Psoas muscle (tissue), 8 donors: ENCODE measurements around the gene AUTS2. TPM values are rescaled to one million over a fixed set of nuclear protein-coding genes. Genes with fewer than 3 reads are reported as not detected.

Experiments used
- ATAC-seq, 4 donors: fragments of 200-7000 bp; cut with Tn5 transposase; one replicate each; pipeline ENCODE4 v1.9.1; 2020; ENCODE audit warnings: moderate library complexity in 3 of 4, mild to moderate bottlenecking in 2 of 4
- DNase-seq, 2 donors: peaks; one replicate each; pipeline ENCODE4 v3.0.0-alpha.2; 2020
- H3K27ac ChIP-seq: fragments of 200-600 bp; one replicate; pipeline ENCODE4 v1.8.0; 2022
- H3K27me3 ChIP-seq, 3 donors: fragments of 200-600 bp in 1 of 3; one replicate each; pipeline versions ENCODE4 v1.6.1 to v1.8.0; 2013 to 2022; ENCODE audit warnings: low read length in 2 of 3, mild to moderate bottlenecking in 2 of 3, moderate library complexity in 1 of 3; ENCODE audit not compliant: insufficient read depth in 3 of 3
- H3K36me3 ChIP-seq, 2 donors: fragments of 200-600 bp in 1 of 2; one replicate each; pipeline versions ENCODE4 v1.6.1 to v1.8.0; 2013 to 2022; ENCODE audit warnings: low read depth in 1 of 2, mild to moderate bottlenecking in 1 of 2, moderate library complexity in 1 of 2; ENCODE audit not compliant: insufficient read depth in 1 of 2
- H3K4me1 ChIP-seq: fragments of 200-600 bp; one replicate; pipeline ENCODE4 v1.8.0; 2022
- H3K4me3 ChIP-seq: fragments of 200-600 bp; one replicate; pipeline ENCODE4 v1.8.0; 2022; ENCODE audit warnings: mild to moderate bottlenecking
- H3K9me3 ChIP-seq: fragments of 200-600 bp; one replicate; pipeline ENCODE4 v1.8.0; 2022
- WGBS, 3 donors: extraction: QIAGEN DNeasy Blood & Tissue Kit; methylation state at CpG; one replicate each; pipeline versions ENCODE4 v1.1.6 to v1.1.7; 2013; 5-methylcytosine and 5-hydroxymethylcytosine counted together
- intact Hi-C, 2 donors: fragments of 100-400 bp; cut with DNase I; formaldehyde crosslinking; loops; one replicate each; pipeline versions ENCODE4 v1.11.0 to v1.14.2; 2022
- polyA plus RNA-seq, 3 donors: library from polyadenylated mRNA; stranded (reverse); fragments of 200-250 nt; gene quantifications; one replicate each; pipeline ENCODE4 v1.2.3, GENCODE V29; 2013
- total RNA-seq, 4 donors: library from RNA; stranded (reverse); fragmentation: NEBNext Ultra II Directional in 2 of 4; extraction: Animal tissue kit (Norgen Biotek cat#: 25700) in 2 of 4; gene quantifications; one replicate each; pipeline versions ENCODE4 v1.2.1 to v1.2.4, GENCODE V29; 2021 to 2023
- TF ChIP-seq, protein P1 (sequence below): fragments of 200-600 bp; IDR thresholded peaks from one replicate; pipeline ENCODE4 v1.8.0; 2022; ENCODE audit warnings: antibody characterized with exemption
- donor health status: healthy with polysubstance abuse.
- donor health status: DM: no; HTN: no; CAD: no; lungs with moderate emphysema.
- donor health status: Bipolar disorder and iron deficiency.
- donor health status: healthy.
- donor health status: DM: yes; HTN: yes; CAD: no.
- donor health status: DM: no; HTN: no; CAD: no.
- donor health status: DM: no; HTN: no; CAD: no.
- donor health status: DM: yes; HTN: yes; CAD: no.

Gene AUTS2
- total and polyA plus RNA-seq, 7 donors: 5.0 to 33.5 (median 14.3) TPM

DNA sequence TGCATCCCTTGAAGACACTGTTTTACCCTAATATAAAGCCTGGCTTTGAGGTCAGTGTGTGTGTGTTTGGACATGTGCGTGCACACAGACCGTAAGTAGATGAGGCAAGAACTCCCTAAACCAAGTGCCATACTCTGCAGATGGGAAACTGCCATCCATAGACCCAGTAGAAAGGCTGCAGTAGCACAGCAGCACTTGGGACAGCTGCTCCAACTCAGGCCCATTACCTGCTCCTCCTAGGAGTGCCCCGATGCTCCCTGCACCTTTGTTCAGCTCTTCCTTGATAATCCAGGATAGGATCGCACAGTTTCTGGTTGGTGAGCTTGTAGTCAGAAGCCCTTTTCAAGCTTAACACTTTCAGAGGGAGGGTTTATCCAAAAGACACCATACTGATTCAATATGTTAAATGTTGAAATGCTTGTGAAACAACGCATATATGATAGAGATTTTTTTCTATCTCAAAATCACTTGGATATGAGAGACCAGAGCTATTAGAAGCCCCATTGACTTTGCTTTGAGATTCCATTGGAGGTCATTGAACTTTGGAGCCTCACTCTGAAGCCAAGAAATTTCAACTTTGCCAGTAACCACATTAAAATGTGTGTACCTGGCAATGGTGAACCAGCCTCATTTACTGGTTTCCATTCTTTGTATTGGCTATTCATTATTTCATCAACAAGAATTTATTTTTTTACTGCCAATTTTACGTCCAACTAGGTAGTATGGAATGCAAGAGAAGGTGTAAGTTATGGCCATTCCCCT, 776.7 kb downstream of the AUTS2 start:
- 96 to 97% (median 96%) methylated on average over 6 of the region's 6 CpGs for WGBS, 3 donors
- no peak for DNase-seq
- no peaks in the 10 kb centered on the region for H3K4me1 ChIP-seq
- no peak for ATAC-seq
- H3K4me3 ChIP-seq: no peak overlapping the region
- no peaks in the 10 kb centered on the region for H3K9me3 ChIP-seq
- TF ChIP-seq, protein P1, sequence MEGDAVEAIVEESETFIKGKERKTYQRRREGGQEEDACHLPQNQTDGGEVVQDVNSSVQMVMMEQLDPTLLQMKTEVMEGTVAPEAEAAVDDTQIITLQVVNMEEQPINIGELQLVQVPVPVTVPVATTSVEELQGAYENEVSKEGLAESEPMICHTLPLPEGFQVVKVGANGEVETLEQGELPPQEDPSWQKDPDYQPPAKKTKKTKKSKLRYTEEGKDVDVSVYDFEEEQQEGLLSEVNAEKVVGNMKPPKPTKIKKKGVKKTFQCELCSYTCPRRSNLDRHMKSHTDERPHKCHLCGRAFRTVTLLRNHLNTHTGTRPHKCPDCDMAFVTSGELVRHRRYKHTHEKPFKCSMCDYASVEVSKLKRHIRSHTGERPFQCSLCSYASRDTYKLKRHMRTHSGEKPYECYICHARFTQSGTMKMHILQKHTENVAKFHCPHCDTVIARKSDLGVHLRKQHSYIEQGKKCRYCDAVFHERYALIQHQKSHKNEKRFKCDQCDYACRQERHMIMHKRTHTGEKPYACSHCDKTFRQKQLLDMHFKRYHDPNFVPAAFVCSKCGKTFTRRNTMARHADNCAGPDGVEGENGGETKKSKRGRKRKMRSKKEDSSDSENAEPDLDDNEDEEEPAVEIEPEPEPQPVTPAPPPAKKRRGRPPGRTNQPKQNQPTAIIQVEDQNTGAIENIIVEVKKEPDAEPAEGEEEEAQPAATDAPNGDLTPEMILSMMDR: no peak
- H3K27me3 ChIP-seq: no peaks in the 10 kb centered on the region
- no peak overlapping the region for H3K27ac ChIP-seq
- no peaks in the 10 kb centered on the region for H3K36me3 ChIP-seq
- intact Hi-C loops: no loop called here

GRCh38 chr7:70376561-70377031, 778.3 kb downstream of the AUTS2 start:
- Histone ChIP-seq H3K4me3 (no peak overlapping the region), H3K9me3 (no peaks in the 10 kb centered on the region), H3K4me1 (no peaks in the 10 kb centered on the region), H3K27ac (no peak overlapping the region), H3K36me3 (no peaks in the 10 kb centered on the region), H3K27me3 (no peaks in the 10 kb centered on the region)
- WGBS, 3 donors: 69 to 79% (median 78%) methylated on average over 4 of the region's 4 CpGs
- DNase-seq (no peak), ATAC-seq (no peak)
- intact Hi-C loops: no loop called here
- TF ChIP-seq, protein P1: no peak

DNA sequence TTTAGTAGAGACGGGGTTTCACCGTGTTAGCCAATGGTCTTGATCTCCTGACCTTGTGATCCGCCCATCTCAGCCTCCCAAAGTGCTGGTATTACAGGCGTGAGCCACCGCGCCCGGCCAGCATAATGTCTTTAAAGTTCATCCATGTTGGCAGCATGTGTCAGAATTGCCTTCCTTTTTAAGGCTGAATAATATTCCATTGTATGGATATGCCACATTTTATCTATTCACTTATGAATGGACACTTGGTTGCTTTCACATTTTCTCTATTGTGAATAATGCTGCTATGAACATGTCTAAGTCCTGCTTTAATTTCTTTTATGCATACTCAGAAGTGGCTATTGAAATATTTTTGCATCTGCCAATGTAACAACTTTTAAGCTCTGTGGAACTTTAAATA, 779.7 kb downstream of the AUTS2 start:
- TF ChIP-seq, protein P1: no peak
- intact Hi-C loops: no loop called here
- 97 to 99% (median 98%) methylated on average over 7 of the region's 7 CpGs for WGBS, 3 donors
- Histone ChIP-seq H3K36me3 (no peaks in the 10 kb centered on the region), H3K9me3 (no peaks in the 10 kb centered on the region), H3K4me3 (no peak overlapping the region), H3K4me1 (no peaks in the 10 kb centered on the region), H3K27me3 (no peaks in the 10 kb centered on the region), H3K27ac (no peak overlapping the region)
- ATAC-seq: no peak
- DNase-seq: no peak

DNA sequence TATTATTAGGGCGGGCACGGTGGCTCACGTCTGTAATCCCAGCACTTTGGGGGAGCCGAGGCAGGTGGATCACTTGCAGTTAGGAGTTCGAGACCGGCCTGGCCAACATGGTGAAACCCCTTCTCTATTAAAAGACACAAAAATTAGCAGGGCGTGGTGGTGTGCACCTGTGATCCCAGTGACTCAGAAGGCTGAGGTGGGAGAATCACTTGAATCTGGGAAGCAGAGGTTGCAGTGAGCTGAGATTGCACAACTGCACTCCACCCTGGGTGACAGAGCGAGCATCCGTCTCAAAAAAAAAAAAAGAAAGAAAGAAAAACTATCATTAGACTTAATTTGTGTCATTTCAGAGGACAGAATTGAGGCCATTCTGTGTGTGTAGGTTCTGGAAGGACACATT, 780.9 kb downstream of the AUTS2 start:
- H3K27ac ChIP-seq: no peak overlapping the region
- intact Hi-C loops: no loop called here

More for the DNA sequence above, 780.9 kb downstream of the AUTS2 start:
- DNase-seq: no peak
- TF ChIP-seq, protein P1: no peak
- ATAC-seq: no peak
- H3K27me3 ChIP-seq: no peaks in the 10 kb centered on the region
- H3K4me3 ChIP-seq: no peak overlapping the region
- no peaks in the 10 kb centered on the region for H3K9me3 ChIP-seq
- H3K36me3 ChIP-seq: no peaks in the 10 kb centered on the region
- no peaks in the 10 kb centered on the region for H3K4me1 ChIP-seq
- WGBS, 3 donors: 84 to 95% (median 88%) methylated on average over 9 of the region's 9 CpGs
